Measurements from ENCODE around the gene PTGIS. TPM values are rescaled to one million over a fixed set of nuclear protein-coding genes. Genes with fewer than 3 reads are reported as not detected.

PTGIS gene
- total and polyA plus RNA-seq, 2 donors (not counting 3 experiments of a cell fraction or from before 2014, with no cell fraction given) = 6.2 to 11.8 TPM

DNA sequence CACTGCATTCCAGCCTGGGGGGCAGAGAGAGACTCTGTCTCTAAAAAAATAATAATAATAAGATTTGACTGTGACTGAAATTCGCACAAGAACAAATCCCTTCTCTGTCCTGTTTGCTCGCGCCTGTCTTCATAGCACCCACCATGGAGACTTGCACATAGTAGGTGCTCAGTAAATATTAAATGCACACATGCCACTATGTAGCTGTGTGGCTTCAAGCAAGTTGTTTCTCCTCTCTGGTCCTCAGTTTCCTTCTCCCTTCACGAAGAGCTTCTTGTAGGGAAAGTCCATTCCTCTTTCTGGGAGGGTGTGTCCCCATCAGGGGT is 15.4 kb upstream of the PTGIS start:
- Histone ChIP-seq H2AFZ (ENCODE audit: low read depth, low read length) (no peak overlapping the region), H3K4me2 (ENCODE audit: insufficient read depth, low read length) (no peak overlapping the region), H3K4me3 (replicated peaks in 1 of 3; ENCODE audit: insufficient read depth in 1 of 3, low read depth in 1 of 3, low read length in 3 of 3) (no peak overlapping the region), H3K9me1 (replicated peaks; ENCODE audit: control insufficient read depth, extremely low read depth, insufficient read depth, low read length) (no peaks in the 10 kb centered on the region), H3K27me3 (ENCODE audit: control insufficient read depth in 2 of 2, insufficient read depth in 2 of 2, low read length in 2 of 2) (no peaks in the 10 kb centered on the region), H3K4me1 (ENCODE audit: control insufficient read depth, extremely low read depth, insufficient read depth, low read length) (peaks cover 2% of the 10 kb centered on the region), H3K79me2 (ENCODE audit: control insufficient read depth, insufficient read depth, low read length) (no peaks in the 10 kb centered on the region), H3K9ac (replicated peaks; ENCODE audit: extremely low read depth, insufficient read depth, low read length) (no peak overlapping the region), H3K27ac (ENCODE audit: insufficient read depth, low read depth, low read length) (no peak overlapping the region), H3K9me3 (replicated peaks; ENCODE audit: control insufficient read depth, insufficient read depth, low read length) (peaks cover 2% of the 10 kb centered on the region), H3K36me3 (ENCODE audit: control insufficient read depth in 2 of 2, extremely low read depth in 1 of 2, insufficient read depth in 2 of 2, low read length in 2 of 2) (no peaks in the 10 kb centered on the region), H4K20me1 (replicated peaks; ENCODE audit: control insufficient read depth, extremely low read depth, insufficient read depth, low read length) (no peaks in the 10 kb centered on the region)
- dilution Hi-C loops (cut with MboI; ENCODE audit: extremely low pct_ligation_motif_present, low sequenced_read_pairs) (no loop called here), intact Hi-C loops (cut with micrococcal nuclease) (no loop called here)
- ChIA-PET CTCF (interaction anchor here (1.3 to 6.8 kb wide), 2 partner anchors 13 to 42 kb away, joined by 4 to 45 read pairs; no protein-coding TSS in a partner anchor), POLR2A (interaction anchor here (0.6 kb wide), 1 partner anchor 229 kb away, joined by 4 read pairs; the partner anchor contains the start of gene SLC9A8)
- BruUV-seq (replicated peaks) = no TSS peak
- no peak for DNase-seq (ENCODE audit: low read depth, low spot score)
- TF ChIP-seq, protein P1, sequence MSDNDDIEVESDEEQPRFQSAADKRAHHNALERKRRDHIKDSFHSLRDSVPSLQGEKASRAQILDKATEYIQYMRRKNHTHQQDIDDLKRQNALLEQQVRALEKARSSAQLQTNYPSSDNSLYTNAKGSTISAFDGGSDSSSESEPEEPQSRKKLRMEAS (IDR thresholded peaks at IDR 0.05; ENCODE audit: insufficient read depth, insufficient read length) = no peak
- TF ChIP-seq EZH2 (IDR thresholded peaks at IDR 0.05; ENCODE audit: borderline replicate concordance, low read depth, low read length, severe bottlenecking) (no peak), FOS (IDR thresholded peaks at IDR 0.05; ENCODE audit: borderline replicate concordance, insufficient read depth, low read length) (no peak), POLR2A (IDR thresholded peaks at IDR 0.05; ENCODE audit: low read depth, low read length) (no peak), POLR2AphosphoS5 (IDR thresholded peaks at IDR 0.05; ENCODE audit: insufficient read depth, low read depth, low read length) (no peak), MYC (IDR thresholded peaks at IDR 0.05; ENCODE audit: low read depth, low read length) (no peak)
- no peak for FAIRE-seq

DNA sequence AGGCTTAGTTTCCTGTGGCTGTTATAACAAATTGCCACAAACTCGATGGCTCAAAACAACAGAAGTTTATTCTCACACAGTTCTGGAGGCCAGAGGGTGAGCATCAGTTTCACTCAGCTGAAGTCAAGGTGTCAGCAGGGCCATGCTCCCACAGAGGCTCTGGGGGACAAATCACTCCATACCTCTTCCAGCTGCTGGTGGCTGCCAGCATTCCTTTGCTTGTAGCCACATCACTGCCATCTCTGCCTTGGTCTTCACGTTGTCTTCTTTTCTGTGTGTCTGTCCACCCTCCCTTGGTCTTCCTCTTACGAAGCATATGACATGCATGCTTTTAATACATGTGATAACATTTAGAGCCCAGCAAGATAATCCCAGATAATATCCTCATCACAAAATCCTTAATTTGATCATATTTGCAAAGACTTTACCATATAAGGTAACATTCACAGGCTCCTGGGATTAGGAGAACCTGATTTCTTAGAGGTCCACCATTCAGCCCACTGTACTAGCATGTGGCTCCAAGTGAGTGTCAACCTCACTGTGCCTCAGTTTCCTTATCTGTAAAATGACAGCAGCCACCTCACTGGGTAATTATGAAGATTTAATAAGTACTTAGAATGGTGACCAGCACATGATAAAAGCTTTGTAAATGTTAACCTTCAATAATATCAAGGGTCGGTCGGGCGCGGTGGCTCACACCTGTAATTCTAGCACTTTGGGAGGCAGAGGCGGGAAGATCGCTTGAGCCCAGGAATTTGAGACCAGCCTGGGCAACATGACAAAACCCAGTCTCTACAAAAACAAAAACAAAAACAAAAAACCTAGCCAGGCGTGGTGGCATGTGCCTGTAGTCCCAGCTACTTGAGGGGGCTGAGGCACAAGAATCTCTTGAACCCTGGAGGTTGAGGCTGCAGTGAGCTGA is 14.7 kb upstream of the PTGIS start:
- Histone ChIP-seq H3K27me3 (ENCODE audit: control insufficient read depth in 2 of 2, insufficient read depth in 2 of 2, low read length in 2 of 2) (no peaks in the 10 kb centered on the region), H4K20me1 (replicated peaks; ENCODE audit: control insufficient read depth, extremely low read depth, insufficient read depth, low read length) (no peaks in the 10 kb centered on the region), H3K79me2 (ENCODE audit: control insufficient read depth, insufficient read depth, low read length) (no peaks in the 10 kb centered on the region), H3K9me3 (replicated peaks; ENCODE audit: control insufficient read depth, insufficient read depth, low read length) (peaks cover 2% of the 10 kb centered on the region), H3K27ac (ENCODE audit: insufficient read depth, low read depth, low read length) (no peak overlapping the region), H3K4me2 (ENCODE audit: insufficient read depth, low read length) (no peak overlapping the region), H3K9me1 (replicated peaks; ENCODE audit: control insufficient read depth, extremely low read depth, insufficient read depth, low read length) (no peaks in the 10 kb centered on the region), H3K4me3 (replicated peaks in 1 of 3; ENCODE audit: insufficient read depth in 1 of 3, low read depth in 1 of 3, low read length in 3 of 3) (no peak overlapping the region), H3K36me3 (ENCODE audit: control insufficient read depth in 2 of 2, extremely low read depth in 1 of 2, insufficient read depth in 2 of 2, low read length in 2 of 2) (no peaks in the 10 kb centered on the region), H2AFZ (ENCODE audit: low read depth, low read length) (no peak overlapping the region), H3K9ac (replicated peaks; ENCODE audit: extremely low read depth, insufficient read depth, low read length) (no peak overlapping the region), H3K4me1 (ENCODE audit: control insufficient read depth, extremely low read depth, insufficient read depth, low read length) (peaks cover 2% of the 10 kb centered on the region)
- intact Hi-C loops (cut with micrococcal nuclease) (no loop called here), dilution Hi-C loops (cut with MboI; ENCODE audit: extremely low pct_ligation_motif_present, low sequenced_read_pairs) (no loop called here)
- BruUV-seq (replicated peaks) = no TSS peak
- CTCF ChIA-PET = interaction anchor here (1.3 to 6.8 kb wide), 3 partner anchors 13 to 41 kb away, joined by 4 to 45 read pairs (median 4); no protein-coding TSS in a partner anchor
- POLR2A ChIA-PET = no interaction called here
- DNase-seq (ENCODE audit: low read depth, low spot score) = no peak
- no peak for FAIRE-seq
- no peak for TF ChIP-seq POLR2A (IDR thresholded peaks at IDR 0.05; ENCODE audit: low read depth, low read length)
- no peak for TF ChIP-seq FOS (IDR thresholded peaks at IDR 0.05; ENCODE audit: borderline replicate concordance, insufficient read depth, low read length)
- no peak for TF ChIP-seq GATA2 (IDR thresholded peaks at IDR 0.05; ENCODE audit: insufficient read depth, insufficient read length, low read depth, low read length)
- no peak for TF ChIP-seq MYC (IDR thresholded peaks at IDR 0.05; ENCODE audit: low read depth, low read length)
- TF ChIP-seq, protein P2, sequence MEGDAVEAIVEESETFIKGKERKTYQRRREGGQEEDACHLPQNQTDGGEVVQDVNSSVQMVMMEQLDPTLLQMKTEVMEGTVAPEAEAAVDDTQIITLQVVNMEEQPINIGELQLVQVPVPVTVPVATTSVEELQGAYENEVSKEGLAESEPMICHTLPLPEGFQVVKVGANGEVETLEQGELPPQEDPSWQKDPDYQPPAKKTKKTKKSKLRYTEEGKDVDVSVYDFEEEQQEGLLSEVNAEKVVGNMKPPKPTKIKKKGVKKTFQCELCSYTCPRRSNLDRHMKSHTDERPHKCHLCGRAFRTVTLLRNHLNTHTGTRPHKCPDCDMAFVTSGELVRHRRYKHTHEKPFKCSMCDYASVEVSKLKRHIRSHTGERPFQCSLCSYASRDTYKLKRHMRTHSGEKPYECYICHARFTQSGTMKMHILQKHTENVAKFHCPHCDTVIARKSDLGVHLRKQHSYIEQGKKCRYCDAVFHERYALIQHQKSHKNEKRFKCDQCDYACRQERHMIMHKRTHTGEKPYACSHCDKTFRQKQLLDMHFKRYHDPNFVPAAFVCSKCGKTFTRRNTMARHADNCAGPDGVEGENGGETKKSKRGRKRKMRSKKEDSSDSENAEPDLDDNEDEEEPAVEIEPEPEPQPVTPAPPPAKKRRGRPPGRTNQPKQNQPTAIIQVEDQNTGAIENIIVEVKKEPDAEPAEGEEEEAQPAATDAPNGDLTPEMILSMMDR (IDR thresholded peaks at IDR 0.05; ENCODE audit: extremely low read depth in 1 of 2, insufficient read depth in 1 of 2, low read depth in 1 of 2, low read length in 2 of 2) = no peak
- TF ChIP-seq POLR2AphosphoS5 (IDR thresholded peaks at IDR 0.05; ENCODE audit: insufficient read depth, low read depth, low read length) = no peak
- TF ChIP-seq, protein P1 (IDR thresholded peaks at IDR 0.05; ENCODE audit: insufficient read depth, insufficient read length) = no peak
- TF ChIP-seq JUN (IDR thresholded peaks at IDR 0.05; ENCODE audit: borderline replicate concordance, insufficient read depth, insufficient read length, low read depth) = no peak
- TF ChIP-seq EZH2 (IDR thresholded peaks at IDR 0.05; ENCODE audit: borderline replicate concordance, low read depth, low read length, severe bottlenecking) = no peak
